K562 treated with DMSO at 1 percent for 4 hours (cell line): ENCODE data around the gene APBB3. TPM values are rescaled to one million over a fixed set of nuclear protein-coding genes. Genes with fewer than 3 reads are reported as not detected.

ENCODE experiments used
- total RNA-seq: library from RNA; unstranded; fragments of 300-600 nt; gene quantifications from 2 replicates; pipeline ENCODE4 v1.2.3, GENCODE V29; 2022; ENCODE audit not compliant: insufficient read depth

The APBB3 gene, protein sequence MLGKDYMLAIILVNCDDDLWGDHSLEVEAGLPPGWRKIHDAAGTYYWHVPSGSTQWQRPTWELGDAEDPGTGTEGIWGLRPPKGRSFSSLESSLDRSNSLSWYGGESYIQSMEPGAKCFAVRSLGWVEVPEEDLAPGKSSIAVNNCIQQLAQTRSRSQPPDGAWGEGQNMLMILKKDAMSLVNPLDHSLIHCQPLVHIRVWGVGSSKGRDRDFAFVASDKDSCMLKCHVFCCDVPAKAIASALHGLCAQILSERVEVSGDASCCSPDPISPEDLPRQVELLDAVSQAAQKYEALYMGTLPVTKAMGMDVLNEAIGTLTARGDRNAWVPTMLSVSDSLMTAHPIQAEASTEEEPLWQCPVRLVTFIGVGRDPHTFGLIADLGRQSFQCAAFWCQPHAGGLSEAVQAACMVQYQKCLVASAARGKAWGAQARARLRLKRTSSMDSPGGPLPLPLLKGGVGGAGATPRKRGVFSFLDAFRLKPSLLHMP
- total RNA-seq = 8.4 and 9.2 TPM in 2 replicates

DNA sequence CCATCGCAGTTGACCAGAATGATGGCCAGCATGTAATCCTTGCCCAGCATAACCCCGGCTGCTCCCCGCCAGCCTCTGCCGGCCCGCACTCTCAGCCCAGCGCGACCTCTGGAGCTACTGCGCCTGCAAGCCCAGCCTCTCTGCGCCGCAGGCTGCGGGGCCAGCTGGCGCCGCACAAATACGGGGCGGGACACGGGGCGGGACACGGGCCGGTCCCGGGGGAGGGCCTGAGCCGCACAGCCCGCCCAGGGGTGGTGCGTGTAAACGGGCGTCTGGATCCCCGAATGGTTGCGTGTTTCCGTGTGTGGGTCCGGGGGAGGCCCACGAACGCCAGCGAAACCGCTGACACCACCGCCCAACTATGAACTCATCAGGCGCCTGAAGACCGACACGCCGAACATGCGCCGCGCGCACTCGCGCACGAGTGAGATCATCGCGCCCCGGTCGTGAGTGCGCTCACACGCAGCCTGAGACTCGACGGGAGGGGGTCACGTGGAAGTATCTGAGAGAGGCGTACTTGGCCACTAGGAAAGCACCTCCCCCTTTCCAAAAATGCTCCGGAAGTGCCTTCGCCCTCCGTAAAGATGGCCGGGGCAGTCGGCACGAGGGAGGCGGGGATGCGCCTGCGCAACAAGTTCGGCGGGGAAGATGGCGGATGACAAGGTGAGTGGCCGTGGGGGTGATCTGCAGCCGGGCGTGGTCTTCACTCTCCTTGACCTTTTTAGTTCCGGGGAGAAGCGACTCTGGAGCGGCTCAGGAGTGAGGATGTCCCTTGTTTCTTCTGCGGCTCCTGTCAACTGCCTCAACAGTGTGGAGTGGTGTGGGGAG lies at the start of gene APBB3, which contains the start of gene SLC35A4:
Gene APBB3, minus strand, starts transcription at position 403 of the 828 bp plus-strand sequence. Its CDS starts 353 bp downstream, at position 50.
Gene SLC35A4, plus strand, starts transcription at position 633 of the 828 bp plus-strand sequence. CDS start 2,342 bp downstream, outside the sequence.

DNA sequence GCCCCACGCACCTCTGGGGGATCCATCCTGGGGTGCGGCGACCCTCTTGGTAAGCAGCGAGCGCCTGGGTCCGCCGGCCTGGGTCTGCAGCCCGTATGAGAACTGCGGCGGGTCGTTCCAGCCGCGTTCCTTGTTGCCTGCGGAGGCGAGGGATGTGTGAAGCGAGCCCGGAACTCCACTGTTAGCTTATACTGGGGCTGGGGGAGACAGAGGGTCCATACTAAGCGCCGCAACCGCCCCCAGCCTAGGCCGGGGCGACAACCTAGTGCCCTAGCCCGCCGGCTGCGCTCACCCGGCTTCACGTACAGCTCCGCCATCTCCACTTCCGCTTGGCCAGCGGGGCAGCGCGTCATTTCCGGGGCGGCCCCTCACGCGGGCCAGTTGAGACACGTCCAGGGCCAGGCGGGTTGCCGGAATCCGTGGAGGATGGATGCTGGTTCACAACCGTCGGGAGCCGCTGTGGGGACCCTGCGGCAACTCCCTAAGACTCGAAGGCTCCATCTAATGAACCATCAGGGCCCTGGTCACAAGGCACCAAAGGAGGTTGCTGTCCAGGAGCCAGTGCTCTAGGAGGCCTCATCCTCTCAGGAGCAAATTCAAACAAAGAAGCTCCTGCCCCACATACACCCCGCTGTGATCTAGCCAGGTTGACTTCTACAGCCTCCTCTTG lies 7.1 kb downstream of the APBB3 start, which contains the start of gene SRA1:
Gene SRA1, minus strand, starts transcription at position 338 of the 670 bp plus-strand sequence. Its CDS starts 21 bp downstream, at position 317.

DNA sequence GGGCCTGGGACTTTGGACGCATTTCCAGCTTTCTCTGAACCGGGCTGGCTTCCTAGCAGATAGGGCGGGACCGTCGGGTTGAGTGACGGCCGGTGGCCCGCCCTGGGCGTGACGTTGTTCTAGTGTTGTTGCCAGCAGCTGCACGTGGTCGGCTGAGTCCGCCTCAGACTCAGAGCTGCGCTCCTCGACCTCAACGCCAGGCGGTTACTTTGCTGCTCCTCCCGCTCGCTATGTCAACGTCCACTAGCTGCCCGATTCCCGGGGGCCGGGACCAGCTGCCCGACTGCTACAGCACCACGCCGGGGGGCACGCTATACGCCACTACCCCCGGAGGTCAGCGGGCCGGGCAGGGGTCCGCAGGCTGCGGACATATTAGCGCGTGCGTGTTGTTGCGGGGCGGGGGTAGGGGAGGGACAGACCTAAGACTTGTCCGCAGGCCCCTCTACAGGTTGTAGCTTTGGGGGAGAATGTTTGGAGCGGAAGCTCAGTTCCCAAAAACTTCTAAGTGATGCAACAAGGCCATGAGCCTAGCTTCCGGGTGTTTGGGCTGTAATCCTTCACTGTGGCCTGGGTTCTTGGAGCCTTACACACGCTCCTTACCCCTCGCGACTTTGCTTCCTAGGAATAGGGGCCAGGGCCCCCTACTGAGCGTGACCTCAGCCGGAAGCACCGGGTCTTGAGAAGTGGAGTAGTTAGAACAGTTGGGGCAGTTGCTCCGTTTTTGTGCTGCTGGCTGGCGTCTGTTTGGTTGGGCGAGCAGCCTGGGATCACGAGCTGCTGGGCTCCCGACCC lies 16.7 kb downstream of the APBB3 start, which contains the start of gene EIF4EBP3:
Gene EIF4EBP3, plus strand, starts transcription at position 155 of the 792 bp plus-strand sequence. Its CDS starts 76 bp downstream, at position 231.

Other genes starting within 250 kb of the APBB3 start
- 1.8 and 3.2 TPM in 2 replicates for gene HBEGF, start 218.0 kb downstream of the APBB3 start, total RNA-seq
- not detected in 2 replicates for gene SLC4A9, start 204.4 kb downstream of the APBB3 start, total RNA-seq
- gene ANKHD1, start 162.8 kb downstream of the APBB3 start, total RNA-seq = 44.4 and 57.4 TPM in 2 replicates
- gene EIF4EBP3, start 16.9 kb downstream of the APBB3 start, total RNA-seq = 5.1 and 5.3 TPM in 2 replicates
- 24.8 and 27.5 TPM in 2 replicates for gene SRA1, start 7.1 kb downstream of the APBB3 start, total RNA-seq
- 110 and 118 TPM in 2 replicates for gene SLC35A4, start 230 bp upstream of the APBB3 start, total RNA-seq
- gene CD14, start 68.6 kb upstream of the APBB3 start, total RNA-seq = 4.9 TPM in 1 of 2 replicates, not detected in the other
- 10.4 and 10.7 TPM in 2 replicates for gene TMCO6, start 74.9 kb upstream of the APBB3 start, total RNA-seq
- gene NDUFA2, start 83.0 kb upstream of the APBB3 start, total RNA-seq = 172 and 175 TPM in 2 replicates
- 149 and 176 TPM in 2 replicates for gene IK, start 83.2 kb upstream of the APBB3 start, total RNA-seq
- gene WDR55, start 100.3 kb upstream of the APBB3 start, total RNA-seq = 43.1 and 46.0 TPM in 2 replicates
- 3.3 and 7.0 TPM in 2 replicates for gene DND1, start 109.0 kb upstream of the APBB3 start, total RNA-seq
- 43.5 and 55.6 TPM in 2 replicates for gene HARS1, start 126.8 kb upstream of the APBB3 start, total RNA-seq
- 10.2 and 15.1 TPM in 2 replicates for gene HARS2, start 126.9 kb upstream of the APBB3 start, total RNA-seq
- gene ZMAT2, start 135.8 kb upstream of the APBB3 start, total RNA-seq = 34.6 and 43.0 TPM in 2 replicates
- gene PCDHA1, start 221.5 kb upstream of the APBB3 start, total RNA-seq = not detected in 2 replicates
- not detected in 2 replicates for gene PCDHA2, start 230.3 kb upstream of the APBB3 start, total RNA-seq
- not detected in 2 replicates for gene PCDHA3, start 236.5 kb upstream of the APBB3 start, total RNA-seq
- gene PCDHA4, start 242.5 kb upstream of the APBB3 start, total RNA-seq = not detected in 2 replicates